ENCODE results near the gene KRT3. TPM values are rescaled to one million over a fixed set of nuclear protein-coding genes. Genes with fewer than 3 reads are reported as not detected.

Gene KRT3
- total RNA-seq, 1 experiment from 2014 or later, result not detected

DNA sequence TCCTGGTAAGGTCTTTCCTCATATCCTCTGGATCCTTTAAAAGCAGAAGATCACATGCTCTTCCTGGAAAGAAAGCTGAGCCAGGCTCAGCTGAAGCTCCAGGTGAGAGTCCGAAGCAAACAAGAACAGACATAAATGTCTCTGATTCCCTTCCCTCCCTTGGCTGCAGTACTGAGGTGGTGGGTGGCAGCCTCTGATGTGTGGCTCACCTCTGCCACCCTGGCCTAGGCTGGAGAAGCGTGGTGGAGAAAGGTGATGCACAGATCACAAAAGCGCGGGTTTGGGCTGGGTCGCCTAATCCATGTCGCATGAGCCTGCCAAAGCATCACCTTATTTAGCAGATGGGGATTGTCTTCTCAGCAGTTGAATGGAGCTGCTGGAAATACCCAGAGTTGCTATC lies 16.0 kb downstream of the KRT3 start (continued):
- TF ChIP-seq, protein P1, sequence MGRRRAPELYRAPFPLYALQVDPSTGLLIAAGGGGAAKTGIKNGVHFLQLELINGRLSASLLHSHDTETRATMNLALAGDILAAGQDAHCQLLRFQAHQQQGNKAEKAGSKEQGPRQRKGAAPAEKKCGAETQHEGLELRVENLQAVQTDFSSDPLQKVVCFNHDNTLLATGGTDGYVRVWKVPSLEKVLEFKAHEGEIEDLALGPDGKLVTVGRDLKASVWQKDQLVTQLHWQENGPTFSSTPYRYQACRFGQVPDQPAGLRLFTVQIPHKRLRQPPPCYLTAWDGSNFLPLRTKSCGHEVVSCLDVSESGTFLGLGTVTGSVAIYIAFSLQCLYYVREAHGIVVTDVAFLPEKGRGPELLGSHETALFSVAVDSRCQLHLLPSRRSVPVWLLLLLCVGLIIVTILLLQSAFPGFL (CRISPR knock-in tag; IDR thresholded peaks at IDR 0.05; ENCODE audit: borderline replicate concordance), result no peak

DNA sequence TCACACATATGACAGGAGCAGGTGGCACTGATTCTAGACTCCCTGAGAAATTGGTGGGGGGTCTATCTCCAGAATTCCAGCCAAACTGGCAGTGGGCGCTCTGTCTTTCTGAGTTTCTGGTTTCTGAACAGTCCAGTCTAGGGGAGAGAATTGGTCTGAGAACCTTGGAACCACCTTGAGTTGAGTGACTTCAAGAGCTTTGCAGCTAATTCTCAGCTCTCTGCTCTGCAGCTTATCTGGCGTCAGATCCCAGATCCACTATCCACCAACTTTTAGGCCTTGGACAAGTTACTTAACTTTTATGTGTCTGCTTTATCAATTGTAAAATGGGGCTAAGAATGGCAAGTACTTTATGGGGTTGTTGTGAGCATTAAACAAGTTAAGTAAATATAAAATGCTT lies 17.1 kb downstream of the KRT3 start:
- Mint-ChIP-seq H3K36me3 (no peaks in the 10 kb centered on the region), H3K4me1 (no peaks in the 10 kb centered on the region), H3K27me3 (ENCODE audit: low read depth) (no peaks in the 10 kb centered on the region), H3K4me3 (no peak overlapping the region), H3K9me3 (no peaks in the 10 kb centered on the region), H3K27ac (no peak overlapping the region)
- DNase-seq (ENCODE audit: low spot score), result no peak
- no peak for TF ChIP-seq ESRRA (CRISPR knock-in tag; IDR thresholded peaks at IDR 0.05; ENCODE audit: borderline replicate concordance)
- TF ChIP-seq GRHL2 (CRISPR knock-in tag; IDR thresholded peaks at IDR 0.05; ENCODE audit: insufficient replicate concordance, severe bottlenecking), result no peak
- TF ChIP-seq ZNF396 (CRISPR knock-in tag; IDR thresholded peaks at IDR 0.05; ENCODE audit: borderline replicate concordance), result no peak
- no peak for TF ChIP-seq CREM (CRISPR knock-in tag; IDR thresholded peaks at IDR 0.05)
- no peak for TF ChIP-seq NR1H2 (CRISPR knock-in tag; IDR thresholded peaks at IDR 0.05)
- TF ChIP-seq, protein P2, sequence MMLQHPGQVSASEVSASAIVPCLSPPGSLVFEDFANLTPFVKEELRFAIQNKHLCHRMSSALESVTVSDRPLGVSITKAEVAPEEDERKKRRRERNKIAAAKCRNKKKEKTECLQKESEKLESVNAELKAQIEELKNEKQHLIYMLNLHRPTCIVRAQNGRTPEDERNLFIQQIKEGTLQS (CRISPR knock-in tag; conservative IDR thresholded peaks at IDR 0.05), result no peak
- TF ChIP-seq, protein P3, sequence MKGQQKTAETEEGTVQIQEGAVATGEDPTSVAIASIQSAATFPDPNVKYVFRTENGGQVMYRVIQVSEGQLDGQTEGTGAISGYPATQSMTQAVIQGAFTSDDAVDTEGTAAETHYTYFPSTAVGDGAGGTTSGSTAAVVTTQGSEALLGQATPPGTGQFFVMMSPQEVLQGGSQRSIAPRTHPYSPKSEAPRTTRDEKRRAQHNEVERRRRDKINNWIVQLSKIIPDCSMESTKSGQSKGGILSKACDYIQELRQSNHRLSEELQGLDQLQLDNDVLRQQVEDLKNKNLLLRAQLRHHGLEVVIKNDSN (CRISPR knock-in tag; IDR thresholded peaks at IDR 0.05), result no peak
- TF ChIP-seq, protein P4, sequence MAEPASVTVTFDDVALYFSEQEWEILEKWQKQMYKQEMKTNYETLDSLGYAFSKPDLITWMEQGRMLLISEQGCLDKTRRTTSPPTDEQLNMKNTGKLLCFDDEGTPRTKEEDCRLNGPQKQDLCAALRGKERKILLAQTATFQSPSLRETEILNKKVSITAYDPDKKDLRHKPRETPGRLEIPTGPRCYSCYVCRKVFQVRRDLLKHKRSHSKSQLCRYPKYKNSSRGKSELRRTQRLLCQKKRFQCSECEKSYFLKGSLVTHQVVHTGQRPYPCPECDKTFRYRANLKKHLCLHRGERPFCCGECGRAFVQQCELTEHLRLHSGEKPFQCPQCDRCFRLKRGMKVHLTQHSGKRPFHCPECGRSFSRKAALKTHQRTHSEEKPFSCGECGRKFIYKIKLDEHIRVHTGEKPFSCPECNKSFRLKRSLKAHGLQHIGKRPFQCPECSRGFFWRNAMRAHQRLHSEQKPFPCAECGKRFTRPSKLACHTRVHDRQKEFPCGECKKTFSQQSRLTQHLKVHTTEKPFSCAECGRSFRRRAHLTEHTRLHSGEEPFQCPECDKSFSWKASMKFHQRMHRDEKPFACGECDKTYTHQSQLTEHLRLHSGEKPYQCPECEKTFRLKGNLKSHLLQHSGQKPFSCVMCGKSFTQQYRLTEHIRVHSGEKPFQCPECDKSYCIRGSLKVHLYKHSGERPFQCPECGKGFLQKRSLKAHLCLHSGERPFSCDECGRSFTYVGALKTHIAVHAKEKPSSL (CRISPR knock-in tag; conservative IDR thresholded peaks at IDR 0.05), result no peak
- no peak for TF ChIP-seq FOXK1 (CRISPR knock-in tag; IDR thresholded peaks at IDR 0.05)
- TF ChIP-seq ZNF317 (CRISPR knock-in tag; IDR thresholded peaks at IDR 0.05; ENCODE audit: borderline replicate concordance, low read depth), result no peak
- no peak for TF ChIP-seq JUN (CRISPR knock-in tag; IDR thresholded peaks at IDR 0.05)
- TF ChIP-seq, protein P5, sequence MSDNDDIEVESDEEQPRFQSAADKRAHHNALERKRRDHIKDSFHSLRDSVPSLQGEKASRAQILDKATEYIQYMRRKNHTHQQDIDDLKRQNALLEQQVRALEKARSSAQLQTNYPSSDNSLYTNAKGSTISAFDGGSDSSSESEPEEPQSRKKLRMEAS (CRISPR knock-in tag; IDR thresholded peaks at IDR 0.05), result no peak
- TF ChIP-seq ZNF121 (CRISPR knock-in tag; IDR thresholded peaks at IDR 0.05), result no peak
- TF ChIP-seq EMX1 (CRISPR knock-in tag; IDR thresholded peaks at IDR 0.05), result no peak
- TF ChIP-seq, protein P6, sequence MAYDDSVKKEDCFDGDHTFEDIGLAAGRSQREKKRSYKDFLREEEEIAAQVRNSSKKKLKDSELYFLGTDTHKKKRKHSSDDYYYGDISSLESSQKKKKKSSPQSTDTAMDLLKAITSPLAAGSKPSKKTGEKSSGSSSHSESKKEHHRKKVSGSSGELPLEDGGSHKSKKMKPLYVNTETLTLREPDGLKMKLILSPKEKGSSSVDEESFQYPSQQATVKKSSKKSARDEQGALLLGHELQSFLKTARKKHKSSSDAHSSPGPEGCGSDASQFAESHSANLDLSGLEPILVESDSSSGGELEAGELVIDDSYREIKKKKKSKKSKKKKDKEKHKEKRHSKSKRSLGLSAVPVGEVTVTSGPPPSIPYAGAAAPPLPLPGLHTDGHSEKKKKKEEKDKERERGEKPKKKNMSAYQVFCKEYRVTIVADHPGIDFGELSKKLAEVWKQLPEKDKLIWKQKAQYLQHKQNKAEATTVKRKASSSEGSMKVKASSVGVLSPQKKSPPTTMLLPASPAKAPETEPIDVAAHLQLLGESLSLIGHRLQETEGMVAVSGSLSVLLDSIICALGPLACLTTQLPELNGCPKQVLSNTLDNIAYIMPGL (CRISPR knock-in tag; IDR thresholded peaks at IDR 0.05), result no peak
- no peak for TF ChIP-seq GABPB1 (CRISPR knock-in tag; IDR thresholded peaks at IDR 0.05)
- TF ChIP-seq, protein P7, sequence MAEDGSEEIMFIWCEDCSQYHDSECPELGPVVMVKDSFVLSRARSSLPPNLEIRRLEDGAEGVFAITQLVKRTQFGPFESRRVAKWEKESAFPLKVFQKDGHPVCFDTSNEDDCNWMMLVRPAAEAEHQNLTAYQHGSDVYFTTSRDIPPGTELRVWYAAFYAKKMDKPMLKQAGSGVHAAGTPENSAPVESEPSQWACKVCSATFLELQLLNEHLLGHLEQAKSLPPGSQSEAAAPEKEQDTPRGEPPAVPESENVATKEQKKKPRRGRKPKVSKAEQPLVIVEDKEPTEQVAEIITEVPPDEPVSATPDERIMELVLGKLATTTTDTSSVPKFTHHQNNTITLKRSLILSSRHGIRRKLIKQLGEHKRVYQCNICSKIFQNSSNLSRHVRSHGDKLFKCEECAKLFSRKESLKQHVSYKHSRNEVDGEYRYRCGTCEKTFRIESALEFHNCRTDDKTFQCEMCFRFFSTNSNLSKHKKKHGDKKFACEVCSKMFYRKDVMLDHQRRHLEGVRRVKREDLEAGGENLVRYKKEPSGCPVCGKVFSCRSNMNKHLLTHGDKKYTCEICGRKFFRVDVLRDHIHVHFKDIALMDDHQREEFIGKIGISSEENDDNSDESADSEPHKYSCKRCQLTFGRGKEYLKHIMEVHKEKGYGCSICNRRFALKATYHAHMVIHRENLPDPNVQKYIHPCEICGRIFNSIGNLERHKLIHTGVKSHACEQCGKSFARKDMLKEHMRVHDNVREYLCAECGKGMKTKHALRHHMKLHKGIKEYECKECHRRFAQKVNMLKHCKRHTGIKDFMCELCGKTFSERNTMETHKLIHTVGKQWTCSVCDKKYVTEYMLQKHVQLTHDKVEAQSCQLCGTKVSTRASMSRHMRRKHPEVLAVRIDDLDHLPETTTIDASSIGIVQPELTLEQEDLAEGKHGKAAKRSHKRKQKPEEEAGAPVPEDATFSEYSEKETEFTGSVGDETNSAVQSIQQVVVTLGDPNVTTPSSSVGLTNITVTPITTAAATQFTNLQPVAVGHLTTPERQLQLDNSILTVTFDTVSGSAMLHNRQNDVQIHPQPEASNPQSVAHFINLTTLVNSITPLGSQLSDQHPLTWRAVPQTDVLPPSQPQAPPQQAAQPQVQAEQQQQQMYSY (CRISPR knock-in tag; IDR thresholded peaks at IDR 0.05), result no peak
- no peak for ATAC-seq
- POLR2A ChIA-PET, result no interaction called here
- CTCF ChIA-PET, result interaction anchor here (1.3 kb wide), 1 partner anchor 92 kb away, joined by 3 read pairs; no protein-coding TSS in a partner anchor

Data from WTC11 (cell line).